NCI-H526 treated with DMSO at 0.1 percent for 48 hours (cell line): ENCODE measurements around the gene GNAZ.

ENCODE experiments used
- DNase-seq: peaks from one replicate; lab custom pipeline; 2025; lab: John Stamatoyannopoulos, UW

The GNAZ gene

GRCh38 chr22:23155831-23156230, 85.5 kb downstream of the GNAZ start:
- no peak for DNase-seq

DNA sequence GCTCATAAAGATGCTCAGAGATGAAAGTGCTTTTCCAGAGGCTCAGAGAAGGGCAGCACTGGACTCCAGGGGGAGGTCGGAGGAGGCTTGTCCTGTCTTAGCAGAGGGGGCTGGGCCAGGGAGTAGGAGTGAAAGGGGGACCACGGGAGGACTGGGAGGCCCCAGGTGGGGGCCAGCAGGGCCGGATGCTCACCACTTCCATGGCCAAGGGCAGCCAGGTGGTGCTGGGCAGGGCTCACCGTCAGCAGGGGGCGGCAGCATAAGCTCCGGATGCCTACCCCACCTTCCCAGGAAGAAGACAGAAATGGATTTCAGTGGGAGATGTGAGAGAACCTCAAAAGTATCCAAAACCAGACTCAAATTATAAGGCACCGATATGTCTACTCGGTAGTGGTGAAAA, 86.0 kb downstream of the GNAZ start:
- no peak for DNase-seq

GRCh38 chr22:23157560-23158515, 87.5 kb downstream of the GNAZ start:
- no peak for DNase-seq

- DNase-seq: no peak
These were observed 88.4 kb downstream of the GNAZ start for GRCh38 chr22:23158516-23159290.

DNA sequence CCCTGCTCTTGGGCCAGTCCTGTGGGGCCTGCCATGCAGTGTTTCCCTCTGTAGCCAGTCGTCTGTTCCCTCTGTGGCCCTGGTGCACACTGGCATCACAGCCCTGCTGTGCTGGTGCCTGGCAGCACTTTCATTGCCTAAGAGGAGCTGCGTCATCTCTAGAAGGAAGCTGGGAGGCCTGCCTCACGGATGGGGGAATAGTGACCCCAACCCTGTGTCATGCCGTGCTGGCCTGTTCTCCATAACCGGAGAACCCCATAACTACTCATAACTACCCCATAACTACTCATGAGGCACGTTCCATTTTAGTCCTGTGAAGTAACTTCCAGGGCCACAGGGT, 88.9 kb downstream of the GNAZ start:
- no peak for DNase-seq

GRCh38 chr22:23161029-23161428, 90.7 kb downstream of the GNAZ start:
- no peak for DNase-seq

DNA sequence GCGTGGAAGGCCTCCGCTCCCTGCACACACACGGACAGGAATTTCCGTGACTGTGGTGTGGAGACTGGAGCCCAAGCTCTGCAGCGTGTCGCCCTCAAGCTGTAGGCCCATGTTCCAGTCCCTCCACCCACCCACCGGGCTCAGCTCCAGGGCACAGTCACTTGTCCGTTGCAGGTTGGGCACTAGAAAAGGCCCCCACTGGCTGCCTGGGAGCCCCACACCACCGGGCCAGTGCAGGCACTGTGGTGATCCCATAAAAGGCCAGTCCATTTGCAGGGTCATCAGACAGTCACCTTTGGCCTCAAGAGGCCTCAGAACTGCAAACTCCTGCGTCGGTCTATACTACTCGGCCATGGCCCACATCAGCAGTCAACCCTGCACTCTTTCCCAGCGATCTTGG, 91.3 kb downstream of the GNAZ start:
- DNase-seq: no peak

- no peak for DNase-seq
These were observed 93.3 kb downstream of the GNAZ start for GRCh38 chr22:23163665-23164064.

DNA sequence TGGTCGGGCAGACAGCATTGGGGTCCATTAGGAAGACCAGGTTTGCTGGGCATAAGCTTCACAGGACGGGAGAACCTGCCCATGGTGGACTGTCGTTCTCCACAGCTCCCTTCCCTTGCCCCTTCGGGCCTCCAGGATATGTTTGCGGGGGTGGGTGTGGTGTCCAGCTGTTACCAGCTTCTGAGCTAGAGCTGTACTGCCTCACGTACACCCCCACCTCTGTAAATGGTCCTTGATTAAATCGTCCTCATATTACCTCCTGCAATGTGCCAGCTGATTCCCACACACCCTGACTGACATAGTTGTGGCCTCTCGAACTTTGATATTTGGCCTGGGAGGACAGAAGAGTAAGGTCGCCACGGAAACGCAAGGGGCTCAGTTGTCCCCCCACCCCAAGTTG, 93.8 kb downstream of the GNAZ start:
- DNase-seq: no peak

DNA sequence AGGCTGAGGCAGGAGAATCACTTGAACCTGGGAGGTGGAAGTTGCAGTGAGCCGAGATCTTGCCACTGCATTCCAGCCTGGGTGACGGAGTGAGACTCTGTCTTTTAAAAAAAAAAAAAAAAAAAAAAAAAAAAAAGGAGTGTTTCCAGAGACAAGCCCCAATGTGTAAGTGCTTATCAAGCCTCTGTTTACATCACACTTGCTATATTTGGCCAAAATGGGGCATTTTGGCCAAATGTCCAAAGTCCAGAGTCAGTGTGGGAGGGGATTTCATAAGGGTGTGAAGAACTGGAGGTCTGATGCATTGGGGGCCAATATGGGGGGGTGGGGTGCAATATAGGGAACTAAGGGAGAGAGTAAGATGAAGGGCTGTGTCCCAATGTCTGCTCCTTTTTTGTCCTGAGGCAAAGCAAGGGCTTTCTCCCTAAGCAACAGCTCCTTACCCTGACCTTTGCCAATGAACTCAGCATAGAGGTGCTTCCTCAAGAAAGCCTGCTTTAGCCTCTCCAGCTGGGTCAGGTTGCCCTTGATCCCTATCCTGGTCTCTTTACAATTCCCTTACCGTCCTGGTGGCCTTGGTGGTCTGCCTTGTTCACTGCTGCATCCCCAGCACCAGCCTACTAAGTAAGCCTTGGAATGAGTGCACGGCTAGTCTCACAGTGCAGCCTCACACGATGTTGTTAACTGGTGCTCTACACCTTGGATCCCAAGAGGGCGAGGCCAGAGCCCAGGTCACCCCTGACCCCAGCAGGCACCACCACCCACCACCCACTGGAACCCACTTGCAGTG, 95.9 kb downstream of the GNAZ start:
- DNase-seq: no peak

GRCh38 chr22:23166841-23167616, 96.7 kb downstream of the GNAZ start:
- DNase-seq: no peak

- no peak for DNase-seq
These were observed 98.2 kb downstream of the GNAZ start for GRCh38 chr22:23168391-23169042.

DNA sequence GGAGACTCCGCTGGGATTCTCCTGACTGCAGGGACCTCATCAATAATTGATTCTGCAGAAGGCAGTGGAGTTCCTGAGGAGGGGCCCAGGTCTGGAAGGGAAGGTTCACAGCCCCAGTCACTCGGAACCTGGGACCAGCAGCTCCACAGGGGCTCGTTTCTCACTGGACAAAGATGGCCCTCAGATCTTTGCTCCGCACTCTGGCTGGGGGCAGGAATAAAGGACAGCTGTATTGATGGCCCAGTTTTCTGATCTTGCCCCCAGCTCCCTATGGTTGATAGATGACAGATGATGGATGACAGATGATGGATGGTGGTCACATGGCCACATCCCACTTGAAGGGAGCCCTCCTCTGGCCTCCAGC, 98.7 kb downstream of the GNAZ start:
- DNase-seq: no peak
